ENCODE measurements around the gene CRYBG2.

The CRYBG2 gene

GRCh38 chr1:26328597-26328996, 25.3 kb downstream of the CRYBG2 start:
- H3K4me3 ChIP-seq (ENCODE audit: low read depth, low read length) = no peak overlapping the region
- TF ChIP-seq CTCF (IDR thresholded peaks at IDR 0.05; ENCODE audit: control insufficient read depth, extremely low read depth, insufficient read depth) = no peak

GRCh38 chr1:26327956-26328362, 26.0 kb downstream of the CRYBG2 start:
- no peak for TF ChIP-seq CTCF (IDR thresholded peaks at IDR 0.05; ENCODE audit: control insufficient read depth, extremely low read depth, insufficient read depth)
- DNase-seq (ENCODE audit: low read depth) = no peak
- H3K4me3 ChIP-seq (ENCODE audit: low read depth, low read length) = no peak overlapping the region

More at GRCh38 chr1:26328597-26328996, 25.3 kb downstream of the CRYBG2 start:
- no peak for DNase-seq (ENCODE audit: low read depth)

- H3K4me3 ChIP-seq (ENCODE audit: low read depth, low read length) = no peak overlapping the region
- no peak for TF ChIP-seq CTCF (IDR thresholded peaks at IDR 0.05; ENCODE audit: control insufficient read depth, extremely low read depth, insufficient read depth)
- DNase-seq (ENCODE audit: low read depth) = no peak
These were observed 29.4 kb downstream of the CRYBG2 start for GRCh38 chr1:26324550-26324949.

GRCh38 chr1:26323382-26323781, 30.5 kb downstream of the CRYBG2 start:
- DNase-seq (ENCODE audit: low read depth) = no peak
- no peak overlapping the region for H3K4me3 ChIP-seq (ENCODE audit: low read depth, low read length)
- no peak for TF ChIP-seq CTCF (IDR thresholded peaks at IDR 0.05; ENCODE audit: control insufficient read depth, extremely low read depth, insufficient read depth)

- no peak overlapping the region for H3K4me3 ChIP-seq (ENCODE audit: low read depth, low read length)
- DNase-seq (ENCODE audit: low read depth) = no peak
- TF ChIP-seq CTCF (IDR thresholded peaks at IDR 0.05; ENCODE audit: control insufficient read depth, extremely low read depth, insufficient read depth) = no peak
These were observed 31.9 kb downstream of the CRYBG2 start for GRCh38 chr1:26322042-26322331.

GRCh38 chr1:26321315-26322041, 32.5 kb downstream of the CRYBG2 start:
- no peak overlapping the region for H3K4me3 ChIP-seq (ENCODE audit: low read depth, low read length)
- no peak for DNase-seq (ENCODE audit: low read depth)
- peak; percentile 63 for TF ChIP-seq CTCF (IDR thresholded peaks at IDR 0.05; ENCODE audit: control insufficient read depth, extremely low read depth, insufficient read depth)

- no peak for TF ChIP-seq CTCF (IDR thresholded peaks at IDR 0.05; ENCODE audit: control insufficient read depth, extremely low read depth, insufficient read depth)
- DNase-seq (ENCODE audit: low read depth) = no peak
- H3K4me3 ChIP-seq (ENCODE audit: low read depth, low read length) = no peak overlapping the region
These were observed 33.0 kb downstream of the CRYBG2 start for GRCh38 chr1:26320896-26321295.

Data from LNCaP clone FGC (cell line).